HCT116 (cell line): Measurements from ENCODE around the gene KLK5. TPM values are rescaled to one million over a fixed set of nuclear protein-coding genes. Genes with fewer than 3 reads are reported as not detected.

ENCODE experiments used
- ATAC-seq: fragments of 200-7000 bp; cut with Tn5 transposase; 2 replicates; pipeline ENCODE4 v1.9.1; 2020; ENCODE audit warnings: mild to moderate bottlenecking, moderate library complexity
- BruUV-seq: library from RNA; stranded (reverse); fragments of 400-500 nt; replicated peaks from 2 replicates; lab custom pipeline; 2021; lab: Mats Ljungman, UMichigan
- CTCF ChIA-PET: fragments of 300-600 bp; sonication (Branson Sonifier 250); formaldehyde crosslinking; loops from one replicate; lab custom pipeline; 2021; ENCODE audit warnings: antibody characterized with exemption; lab: Charles Lee
- POLR2A ChIA-PET: fragments of 300-600, 350-600 bp; sonication (Branson Sonifier 250); formaldehyde crosslinking; loops from one replicate; lab custom pipeline; 2021; ENCODE audit warnings: antibody characterized with exemption; lab: Charles Lee
- RAD21 ChIA-PET, 2 experiments: fragments of 300-600 bp; sonication (Branson Sonifier 250); formaldehyde crosslinking; loops; one replicate each; lab custom pipeline; 2023; ENCODE audit warnings: low total read pairs in 2 of 2; ENCODE audit not compliant: uncharacterized antibody in 2 of 2, unreplicated experiment in 2 of 2, low non-redundant PET in 1 of 2; lab: Charles Lee
- DNase-seq: peaks from one replicate; pipeline ENCODE4 v3.0.0-alpha.2; 2010; ENCODE audit warnings: low read depth, low spot score
- H2AFZ ChIP-seq: fragments of 200-600 bp; shearing (Covaris generic), sonication (generic); 2 replicates; pipeline ENCODE4 v1.6.1; 2017; ENCODE audit warnings: low read depth, mixed run types, mixed read lengths, antibody characterized with exemption, low read length; ENCODE audit not compliant: poor library complexity, severe bottlenecking
- H3K27ac ChIP-seq: 2 replicates; pipeline ENCODE4 v1.5.1; 2012; ENCODE audit warnings: low read depth, low read length
- H3K27me3 ChIP-seq: fragments of 200-600 bp; sonication (generic); 2 replicates; pipeline ENCODE4 v1.6.1; 2016; ENCODE audit warnings: mixed run types, low read length, mixed read lengths; ENCODE audit not compliant: insufficient read depth
- H3K36me3 ChIP-seq, 2 experiments: fragments of 200-500 bp in 1 of 2; fragments of 200-600 bp in 1 of 2; sonication (Bioruptor generic) in 1 of 2; sonication (generic) in 1 of 2; 2 replicates each; pipeline versions ENCODE4 v1.5.1 to v1.6.1; 2014 to 2016; ENCODE audit warnings: low read length in 2 of 2, inconsistent platforms in 1 of 2, mixed read lengths in 1 of 2, mixed run types in 1 of 2; ENCODE audit not compliant: insufficient read depth in 2 of 2, control insufficient read depth in 1 of 2
- H3K4me1 ChIP-seq, 2 experiments: fragments of 200-600 bp in 1 of 2; sonication (generic) in 1 of 2; 2 replicates each; pipeline versions ENCODE4 v1.5.1 to v1.6.1; 2012 to 2017; ENCODE audit warnings: low read length in 2 of 2, inconsistent platforms in 1 of 2, mild to moderate bottlenecking in 1 of 2, mixed read lengths in 1 of 2, mixed run types in 1 of 2, moderate library complexity in 1 of 2; ENCODE audit not compliant: insufficient read depth in 2 of 2, control insufficient read depth in 1 of 2
- H3K4me2 ChIP-seq: fragments of 200-600 bp; sonication (generic); 2 replicates; pipeline ENCODE4 v1.6.1; 2017; ENCODE audit warnings: mixed run types, low read length, mixed read lengths
- H3K4me3 ChIP-seq, 2 experiments: fragments of 200-600 bp in 1 of 2; sonication (generic) in 1 of 2; replicated peaks in 1 of 2; 2 replicates each; pipeline ENCODE4 v1.5.1; 2011 to 2016; ENCODE audit warnings: low read length in 2 of 2, control low read depth in 1 of 2, low read depth in 1 of 2, mild to moderate bottlenecking in 1 of 2, mixed read lengths in 1 of 2, mixed run types in 1 of 2
- H3K79me2 ChIP-seq: fragments of 200-600 bp; sonication (generic); 2 replicates; pipeline ENCODE4 v1.6.1; 2017; ENCODE audit warnings: mild to moderate bottlenecking, mixed run types, low read length, moderate library complexity, mixed read lengths; ENCODE audit not compliant: insufficient read depth
- H3K9ac ChIP-seq: fragments of 200-600 bp; sonication (generic); 2 replicates; pipeline ENCODE4 v1.6.1; 2016; ENCODE audit warnings: low read length, mixed read lengths
- H3K9me2 ChIP-seq: fragments of 200-600 bp; sonication (generic), shearing (Covaris generic); 2 replicates; pipeline ENCODE4 v1.6.1; 2017; ENCODE audit warnings: mixed run types, mild to moderate bottlenecking, moderate library complexity; ENCODE audit not compliant: insufficient read depth
- H3K9me3 ChIP-seq, 2 experiments: fragments of 200-500 bp in 1 of 2; fragments of 200-600 bp in 1 of 2; sonication (Bioruptor generic) in 1 of 2; sonication (generic) in 1 of 2; 2 replicates each; pipeline ENCODE4 v1.6.1; 2014 to 2017; ENCODE audit warnings: low read length in 2 of 2, mixed read lengths in 2 of 2, inconsistent platforms in 1 of 2, low read depth in 1 of 2, mild to moderate bottlenecking in 1 of 2, mixed run types in 1 of 2, moderate library complexity in 1 of 2; ENCODE audit not compliant: control insufficient read depth in 1 of 2, insufficient read depth in 1 of 2
- H4K20me1 ChIP-seq: fragments of 200-600 bp; sonication (generic), shearing (Covaris generic); 2 replicates; pipeline ENCODE4 v1.6.1; 2017; ENCODE audit warnings: mixed run types, mild to moderate bottlenecking, moderate library complexity; ENCODE audit not compliant: insufficient read depth
- CEBPB ChIP-seq: IDR thresholded peaks from 2 replicates; pipeline ENCODE4 v1.6.1; 2012; ENCODE audit warnings: low read depth
- ELF1 ChIP-seq: IDR thresholded peaks from 2 replicates; pipeline ENCODE4 v1.6.1; 2012; ENCODE audit warnings: low read depth, borderline replicate concordance
- EZH2 ChIP-seq: fragments of 200-600 bp; sonication (generic); IDR thresholded peaks from 2 replicates; pipeline ENCODE4 v1.6.1; 2017; ENCODE audit warnings: antibody characterized with exemption, mixed run types
- RAD21 ChIP-seq: IDR thresholded peaks from 2 replicates; pipeline ENCODE4 v1.6.1; 2012; ENCODE audit warnings: low read depth, mild to moderate bottlenecking
- SIN3A ChIP-seq: IDR thresholded peaks from 2 replicates; pipeline ENCODE4 v1.6.1; 2012; ENCODE audit warnings: low read depth
- SRF ChIP-seq: IDR thresholded peaks from 2 replicates; pipeline ENCODE4 v1.6.1; 2012; ENCODE audit warnings: low read depth
- TCF7L2 ChIP-seq: IDR thresholded peaks from 2 replicates; pipeline ENCODE4 v1.7.0; 2011; ENCODE audit warnings: borderline replicate concordance, inconsistent platforms; ENCODE audit not compliant: insufficient read depth, insufficient read length; ENCODE audit errors: extremely low read depth
- YY1 ChIP-seq: IDR thresholded peaks from 2 replicates; pipeline ENCODE4 v1.6.1; 2011; ENCODE audit warnings: low read length, low read depth, moderate library complexity, mild to moderate bottlenecking; ENCODE audit not compliant: insufficient replicate concordance; ENCODE audit errors: extremely low read depth
- intact Hi-C: fragments of 100-400 bp; cut with micrococcal nuclease; formaldehyde crosslinking; loops from 2 replicates; pipeline ENCODE4 v1.10.0; 2022
- total RNA-seq: library from RNA; stranded (reverse); gene quantifications from one replicate; pipeline ENCODE4 v1.2.1, GENCODE V29; 2021; ENCODE audit not compliant: unreplicated experiment
- TF ChIP-seq, protein P1 (sequence below): IDR thresholded peaks from 2 replicates; pipeline ENCODE4 v1.6.1; 2012
- TF ChIP-seq, protein P2 (sequence below), 3 experiments: fragments of 200-600 bp in 1 of 3; sonication (generic) in 1 of 3; IDR thresholded peaks in 2 of 3; conservative IDR thresholded peaks in 1 of 3; 2 replicates each; pipeline ENCODE4 v1.5.1; 2012 to 2017; ENCODE audit warnings: low read depth in 2 of 3, low read length in 2 of 3, antibody characterized with exemption in 1 of 3, borderline replicate concordance in 1 of 3, control low read depth in 1 of 3, mild to moderate bottlenecking in 1 of 3, mixed read lengths in 1 of 3, mixed run types in 1 of 3, moderate library complexity in 1 of 3; ENCODE audit not compliant: insufficient read depth in 1 of 3
- TF ChIP-seq, protein P3 (sequence below): IDR thresholded peaks from 2 replicates; pipeline ENCODE4 v1.6.1; 2012

The KLK5 gene
- total RNA-seq, 1 experiment from 2014 or later: 1.2 TPM

GRCh38 chr19:50898018-50898417 is 54.8 kb downstream of the KLK5 start (continued):
- no peak for TF ChIP-seq SIN3A
- TF ChIP-seq ELF1: no peak
- TF ChIP-seq, protein P1, sequence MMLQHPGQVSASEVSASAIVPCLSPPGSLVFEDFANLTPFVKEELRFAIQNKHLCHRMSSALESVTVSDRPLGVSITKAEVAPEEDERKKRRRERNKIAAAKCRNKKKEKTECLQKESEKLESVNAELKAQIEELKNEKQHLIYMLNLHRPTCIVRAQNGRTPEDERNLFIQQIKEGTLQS: no peak
- no peak for TF ChIP-seq SRF
- no peak for TF ChIP-seq EZH2
- TF ChIP-seq YY1: no peak
- TF ChIP-seq TCF7L2: no peak
- TF ChIP-seq CEBPB: no peak

- ChIA-PET POLR2A (interaction anchor here (1.1 kb wide), 1 partner anchor 93 kb away, joined by 4 read pairs; no protein-coding TSS in a partner anchor), CTCF (interaction anchor here (1.1 kb wide), 1 partner anchor 119 kb away, joined by 4 read pairs; no protein-coding TSS in a partner anchor), RAD21 (no interaction called here)
- Histone ChIP-seq H3K4me3 (no peak overlapping the region), H3K27me3 (no peaks in the 10 kb centered on the region), H3K4me1 (peaks cover 4 to 15% of the 10 kb centered on the region in 2 experiments; a peak in 3 of 4 replicates), H4K20me1 (no peaks in the 10 kb centered on the region), H3K79me2 (no peaks in the 10 kb centered on the region), H3K4me2 (0 out of 2 replicates have a peak overlapping the region, but pooled peaks have one; percentile 3), H3K9me2 (no peaks in the 10 kb centered on the region), H3K27ac (no peak overlapping the region)
- DNase-seq (no peak), ATAC-seq (peak; percentile 52)
- intact Hi-C loops: no loop called here
- BruUV-seq: no TSS peak
- peak; percentile 46; the same call in 1 of the 2 replicates for TF ChIP-seq RAD21
- TF ChIP-seq, protein P2, sequence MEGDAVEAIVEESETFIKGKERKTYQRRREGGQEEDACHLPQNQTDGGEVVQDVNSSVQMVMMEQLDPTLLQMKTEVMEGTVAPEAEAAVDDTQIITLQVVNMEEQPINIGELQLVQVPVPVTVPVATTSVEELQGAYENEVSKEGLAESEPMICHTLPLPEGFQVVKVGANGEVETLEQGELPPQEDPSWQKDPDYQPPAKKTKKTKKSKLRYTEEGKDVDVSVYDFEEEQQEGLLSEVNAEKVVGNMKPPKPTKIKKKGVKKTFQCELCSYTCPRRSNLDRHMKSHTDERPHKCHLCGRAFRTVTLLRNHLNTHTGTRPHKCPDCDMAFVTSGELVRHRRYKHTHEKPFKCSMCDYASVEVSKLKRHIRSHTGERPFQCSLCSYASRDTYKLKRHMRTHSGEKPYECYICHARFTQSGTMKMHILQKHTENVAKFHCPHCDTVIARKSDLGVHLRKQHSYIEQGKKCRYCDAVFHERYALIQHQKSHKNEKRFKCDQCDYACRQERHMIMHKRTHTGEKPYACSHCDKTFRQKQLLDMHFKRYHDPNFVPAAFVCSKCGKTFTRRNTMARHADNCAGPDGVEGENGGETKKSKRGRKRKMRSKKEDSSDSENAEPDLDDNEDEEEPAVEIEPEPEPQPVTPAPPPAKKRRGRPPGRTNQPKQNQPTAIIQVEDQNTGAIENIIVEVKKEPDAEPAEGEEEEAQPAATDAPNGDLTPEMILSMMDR (IDR thresholded peaks at IDR 0.05 in 2 of 3, conservative IDR thresholded peaks at IDR 0.05 in 1 of 3; ENCODE audit: borderline replicate concordance in 1 of 3, insufficient read depth in 1 of 3, low read depth in 2 of 3, low read length in 2 of 3): peak; percentile 13 to 28 (median 22); a peak in 4 of 6 replicates
- TF ChIP-seq, protein P3, sequence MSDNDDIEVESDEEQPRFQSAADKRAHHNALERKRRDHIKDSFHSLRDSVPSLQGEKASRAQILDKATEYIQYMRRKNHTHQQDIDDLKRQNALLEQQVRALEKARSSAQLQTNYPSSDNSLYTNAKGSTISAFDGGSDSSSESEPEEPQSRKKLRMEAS: no peak
- TF ChIP-seq, all 23 proteins: peak for 2
- H3K36me3 ChIP-seq: no peaks in the 10 kb centered on the region
- H3K9ac ChIP-seq: no peak overlapping the region
- H2AFZ ChIP-seq: peak overlapping the region; percentile 71
- H3K9me3 ChIP-seq: no peaks in the 10 kb centered on the region
Observed at GRCh38 chr19:50897612-50898011, 55.2 kb downstream of the KLK5 start.
